Bronchial epithelial cell (primary cell): ENCODE measurements around the gene CSTA. TPM values are rescaled to one million over a fixed set of nuclear protein-coding genes. Genes with fewer than 3 reads are reported as not detected.

Experiments
- DNase-seq: peaks from one replicate; pipeline ENCODE4 v3.0.0-alpha.2; 2010; ENCODE audit warnings: low read depth
- FAIRE-seq: peaks from 2 replicates; lab custom pipeline; 2011; peaks lifted over from hg19 to GRCh38; lab: Jason Lieb, UNC
- H3K27me3 ChIP-seq: 2 replicates; pipeline ENCODE4 v1.5.1; 2011; ENCODE audit warnings: low read length; ENCODE audit not compliant: control insufficient read depth, insufficient read depth
- H3K36me3 ChIP-seq: 2 replicates; pipeline ENCODE4 v1.5.1; 2011; ENCODE audit warnings: low read length; ENCODE audit not compliant: control insufficient read depth, insufficient read depth
- H3K4me3 ChIP-seq: 2 replicates; pipeline ENCODE4 v1.5.1; 2011; ENCODE audit warnings: mild to moderate bottlenecking, low read depth, low read length, control low read depth
- total RNA-seq: library from RNA; depleted of rRNA; stranded (reverse); fragments of >200 nt; gene quantifications from 2 replicates; pipeline ENCODE4 v1.2.1, GENCODE V29; 2014
- TF ChIP-seq, protein P1 (sequence below): IDR thresholded peaks from 2 replicates; pipeline ENCODE4 v1.5.1; 2011; ENCODE audit warnings: mild to moderate bottlenecking, moderate library complexity, low read length, control low read depth, inconsistent platforms; ENCODE audit not compliant: insufficient read depth, severe bottlenecking

The CSTA gene
- total RNA-seq, 1 donor from 2014 or later: 107 TPM

DNA sequence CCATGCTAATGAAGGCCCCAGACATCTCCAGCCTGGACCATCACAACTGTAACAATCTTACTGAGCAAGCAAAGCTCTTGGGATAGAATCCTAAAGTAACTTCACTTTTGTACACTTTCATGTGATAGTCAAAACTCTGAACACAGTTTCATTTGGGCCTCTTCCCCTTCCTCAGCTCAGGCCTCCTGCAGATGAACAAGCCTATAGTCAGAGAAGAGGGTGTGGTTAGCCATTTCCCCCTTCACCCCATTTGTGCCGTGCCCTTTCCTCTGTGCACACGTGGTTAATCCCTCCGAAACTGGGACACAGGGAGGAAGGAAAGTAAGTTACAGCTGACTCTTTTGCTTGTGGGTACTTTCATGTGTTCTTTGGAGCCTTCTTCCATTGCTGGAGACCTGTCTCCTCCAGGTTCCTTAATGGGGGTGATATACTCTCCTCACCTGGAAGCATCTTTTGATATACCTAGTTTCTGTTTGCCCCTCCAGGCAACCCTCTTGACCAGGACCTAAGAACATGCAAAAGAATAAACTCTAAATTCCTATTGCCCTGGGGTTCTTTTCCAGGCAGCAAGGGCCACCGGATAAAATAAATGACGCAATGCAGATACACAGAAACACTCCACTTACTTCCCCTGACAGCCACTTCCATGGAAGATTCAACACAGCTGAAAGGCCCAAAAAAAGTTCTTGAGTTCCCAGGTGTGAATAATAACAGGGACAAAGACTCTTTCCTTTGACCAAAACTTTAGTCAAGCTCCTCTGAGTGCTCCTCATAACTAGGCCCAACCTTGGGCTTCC, 29.6 kb upstream of the CSTA start:
- FAIRE-seq (no peak), DNase-seq (no peak)
- Histone ChIP-seq H3K36me3 (no peaks in the 10 kb centered on the region), H3K4me3 (no peak overlapping the region), H3K27me3 (no peaks in the 10 kb centered on the region)
- TF ChIP-seq, protein P1, sequence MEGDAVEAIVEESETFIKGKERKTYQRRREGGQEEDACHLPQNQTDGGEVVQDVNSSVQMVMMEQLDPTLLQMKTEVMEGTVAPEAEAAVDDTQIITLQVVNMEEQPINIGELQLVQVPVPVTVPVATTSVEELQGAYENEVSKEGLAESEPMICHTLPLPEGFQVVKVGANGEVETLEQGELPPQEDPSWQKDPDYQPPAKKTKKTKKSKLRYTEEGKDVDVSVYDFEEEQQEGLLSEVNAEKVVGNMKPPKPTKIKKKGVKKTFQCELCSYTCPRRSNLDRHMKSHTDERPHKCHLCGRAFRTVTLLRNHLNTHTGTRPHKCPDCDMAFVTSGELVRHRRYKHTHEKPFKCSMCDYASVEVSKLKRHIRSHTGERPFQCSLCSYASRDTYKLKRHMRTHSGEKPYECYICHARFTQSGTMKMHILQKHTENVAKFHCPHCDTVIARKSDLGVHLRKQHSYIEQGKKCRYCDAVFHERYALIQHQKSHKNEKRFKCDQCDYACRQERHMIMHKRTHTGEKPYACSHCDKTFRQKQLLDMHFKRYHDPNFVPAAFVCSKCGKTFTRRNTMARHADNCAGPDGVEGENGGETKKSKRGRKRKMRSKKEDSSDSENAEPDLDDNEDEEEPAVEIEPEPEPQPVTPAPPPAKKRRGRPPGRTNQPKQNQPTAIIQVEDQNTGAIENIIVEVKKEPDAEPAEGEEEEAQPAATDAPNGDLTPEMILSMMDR: no peak

DNA sequence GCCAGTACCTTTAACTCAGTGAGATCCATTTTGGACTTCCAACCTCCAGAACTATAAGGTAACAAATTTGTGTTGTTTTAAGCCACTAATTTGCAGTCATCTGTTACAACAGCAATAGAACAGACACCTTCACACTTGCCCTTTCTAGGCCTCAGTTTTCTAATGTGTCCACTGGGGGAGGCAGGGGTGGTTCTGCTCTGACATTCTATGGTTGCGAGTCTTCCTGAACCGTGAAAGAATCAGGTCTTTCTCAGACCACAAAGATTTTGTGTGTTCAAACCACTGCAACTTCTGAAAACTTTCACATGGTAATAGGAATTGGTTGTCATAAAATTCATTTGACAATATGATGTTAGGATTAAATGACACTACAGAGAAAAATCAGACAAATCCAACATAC, 26.8 kb upstream of the CSTA start:
- Histone ChIP-seq H3K4me3 (no peak overlapping the region), H3K36me3 (no peaks in the 10 kb centered on the region), H3K27me3 (no peaks in the 10 kb centered on the region)
- DNase-seq: no peak
- FAIRE-seq: no peak
- TF ChIP-seq, protein P1: no peak

DNA sequence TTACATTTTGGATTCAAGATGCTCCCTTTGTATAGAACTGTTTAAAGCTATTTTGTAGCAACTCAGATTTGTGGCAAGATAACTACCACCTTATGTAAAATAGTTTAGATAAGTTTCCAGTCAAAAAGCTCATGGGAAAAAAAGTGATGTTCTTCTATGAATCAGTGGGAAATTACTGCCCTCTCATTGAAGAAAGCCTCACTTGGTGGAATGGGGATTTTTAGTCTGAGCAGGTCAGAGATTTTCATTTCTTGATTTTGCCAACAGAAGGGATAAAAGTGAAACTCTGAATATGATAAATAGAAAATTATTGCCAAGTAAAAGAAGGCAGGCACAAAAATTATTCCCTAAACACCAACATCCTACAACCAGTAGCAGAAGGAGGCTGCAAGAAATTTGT, 25.8 kb upstream of the CSTA start:
- no peaks in the 10 kb centered on the region for H3K36me3 ChIP-seq
- TF ChIP-seq, protein P1: no peak
- no peak for FAIRE-seq
- H3K27me3 ChIP-seq: no peaks in the 10 kb centered on the region
- DNase-seq: no peak
- no peak overlapping the region for H3K4me3 ChIP-seq

DNA sequence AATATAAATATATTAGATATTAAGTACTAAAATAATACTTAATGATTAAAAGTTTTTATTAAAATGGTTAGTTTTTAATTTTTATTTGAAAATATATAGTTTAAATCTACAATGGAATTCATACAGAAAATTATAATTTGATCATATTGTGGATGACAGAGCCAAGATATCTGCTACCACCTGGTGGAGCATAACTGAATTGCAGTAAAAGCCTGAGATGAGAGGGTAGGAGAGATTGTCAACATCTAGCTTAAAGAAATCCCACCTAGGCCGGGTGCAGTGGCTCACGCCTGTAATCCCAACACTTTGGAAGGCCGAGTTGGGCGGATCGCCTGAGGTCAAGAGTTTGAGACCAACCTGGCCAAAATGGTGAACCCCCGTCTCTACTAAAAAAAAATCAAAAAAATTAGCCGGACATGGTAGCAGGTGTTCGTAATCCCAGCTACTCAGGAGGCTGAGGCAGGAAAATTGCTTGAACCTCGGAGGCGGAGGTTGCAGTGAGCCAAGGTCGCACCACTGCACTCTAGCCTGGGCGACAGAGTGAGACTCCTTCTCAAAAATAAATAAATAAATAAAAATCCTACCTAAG, 25.1 kb upstream of the CSTA start:
- no peaks in the 10 kb centered on the region for H3K27me3 ChIP-seq
- FAIRE-seq: no peak
- no peaks in the 10 kb centered on the region for H3K36me3 ChIP-seq
- TF ChIP-seq, protein P1: peak; percentile 36
- DNase-seq: peak; percentile 25
- H3K4me3 ChIP-seq: no peak overlapping the region

DNA sequence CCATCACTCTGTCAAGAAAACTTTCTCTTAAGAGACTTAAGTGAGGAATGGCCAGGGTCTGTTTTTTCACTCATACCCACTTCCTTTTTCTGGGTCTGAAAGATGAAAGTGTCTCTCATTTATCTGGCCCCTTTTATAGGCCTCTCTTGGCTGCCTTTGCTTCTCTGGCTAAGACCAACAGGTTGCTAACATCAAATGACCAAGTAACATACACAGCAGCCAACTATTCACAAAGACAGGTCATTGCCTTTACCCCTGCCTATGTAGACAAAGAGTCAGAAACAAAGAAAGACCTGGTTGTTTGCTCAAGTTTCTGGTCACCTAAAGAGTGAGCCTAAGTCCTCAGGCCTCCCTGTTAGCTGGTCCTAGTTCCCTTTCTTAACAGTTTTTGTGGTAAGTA, 24.0 kb upstream of the CSTA start:
- TF ChIP-seq, protein P1: no peak
- FAIRE-seq (no peak), DNase-seq (no peak)
- no peaks in the 10 kb centered on the region for H3K27me3 ChIP-seq
- H3K4me3 ChIP-seq: no peak overlapping the region
- H3K36me3 ChIP-seq: no peaks in the 10 kb centered on the region
